ENCODE results near the gene SERPINB10.

Gene SERPINB10

GRCh38 chr18:63907664-63908063, at the start of gene SERPINB10:
SERPINB10 (plus strand) TSS chr18:63907958; CDS start chr18:63915511, 7,553 bp downstream.
- DNase-seq: no peak

GRCh38 chr18:63858456-63858855, 49.3 kb upstream of the SERPINB10 start:
- no peak for DNase-seq

- DNase-seq: no peak
These were observed 47.8 kb upstream of the SERPINB10 start for GRCh38 chr18:63859781-63860475.

- DNase-seq: no peak
These were observed 47.2 kb upstream of the SERPINB10 start for GRCh38 chr18:63860531-63860930.

GRCh38 chr18:63867368-63868125, 40.2 kb upstream of the SERPINB10 start:
- no peak for DNase-seq

GRCh38 chr18:63868546-63868945, 39.2 kb upstream of the SERPINB10 start:
- DNase-seq: no peak

GRCh38 chr18:63869374-63869773, 38.4 kb upstream of the SERPINB10 start:
- DNase-seq: no peak

GRCh38 chr18:63869851-63870250, 37.9 kb upstream of the SERPINB10 start:
- no peak for DNase-seq

- no peak for DNase-seq
These were observed 35.9 kb upstream of the SERPINB10 start for GRCh38 chr18:63871836-63872235.

- DNase-seq: no peak
These were observed 35.2 kb upstream of the SERPINB10 start for GRCh38 chr18:63872586-63872985.

- no peak for DNase-seq
These were observed 29.4 kb upstream of the SERPINB10 start for GRCh38 chr18:63878343-63878742.

- no peak for DNase-seq
These were observed 28.8 kb upstream of the SERPINB10 start for GRCh38 chr18:63878925-63879324.

GRCh38 chr18:63879709-63880108, 28.0 kb upstream of the SERPINB10 start:
- no peak for DNase-seq

- DNase-seq: no peak
These were observed 25.9 kb upstream of the SERPINB10 start for GRCh38 chr18:63881851-63882250.

- DNase-seq: no peak
These were observed 25.2 kb upstream of the SERPINB10 start for GRCh38 chr18:63882333-63883141.

- no peak for DNase-seq
These were observed 24.1 kb upstream of the SERPINB10 start for GRCh38 chr18:63883617-63884016.

GRCh38 chr18:63887424-63887823, 20.3 kb upstream of the SERPINB10 start, which contains the start of gene SERPINB2:
SERPINB2 (plus strand) TSS chr18:63887705; CDS start chr18:63891445, 3,740 bp downstream.
- no peak for DNase-seq

GRCh38 chr18:63888470-63889190, 19.1 kb upstream of the SERPINB10 start:
- DNase-seq: no peak

- DNase-seq: no peak
These were observed 18.1 kb upstream of the SERPINB10 start for GRCh38 chr18:63889626-63890025.

GRCh38 chr18:63890237-63890949, 17.4 kb upstream of the SERPINB10 start:
- no peak for DNase-seq

- DNase-seq: no peak
These were observed 16.8 kb upstream of the SERPINB10 start for GRCh38 chr18:63890950-63891304.

GRCh38 chr18:63892566-63892965, 15.2 kb upstream of the SERPINB10 start:
- DNase-seq: no peak

All from NCI-H774 (cell line).